ENCODE data around the gene SYT2.

The SYT2 gene

GRCh38 chr1:202658769-202659168 lies 51.5 kb downstream of the SYT2 start:
- Histone ChIP-seq H3K27me3 (ENCODE audit: control insufficient read depth, low read length) (peaks cover 15% of the 10 kb centered on the region), H3K4me3 (ENCODE audit: low read length) (no peak overlapping the region), H4K20me1 (ENCODE audit: control insufficient read depth, insufficient read depth, low read depth, low read length) (no peaks in the 10 kb centered on the region), H3K79me2 (ENCODE audit: control insufficient read depth, low read length) (no peaks in the 10 kb centered on the region), H3K9me3 (ENCODE audit: control insufficient read depth, insufficient read depth, low read length) (no peaks in the 10 kb centered on the region), H3K9me2 (replicated peaks; ENCODE audit: control insufficient read depth, low read length) (no peaks in the 10 kb centered on the region), H3K4me1 (ENCODE audit: control insufficient read depth, low read length) (no peaks in the 10 kb centered on the region), H3K36me3 (ENCODE audit: control insufficient read depth, low read length) (no peaks in the 10 kb centered on the region), H3K4me2 (ENCODE audit: low read length) (no peak overlapping the region), H3K27ac (ENCODE audit: low read depth, low read length) (no peak overlapping the region), H3F3A (ENCODE audit: control insufficient read depth, insufficient read depth) (no peaks in the 10 kb centered on the region)
- TF ChIP-seq EZH2phosphoT487 (IDR thresholded peaks at IDR 0.05; ENCODE audit: borderline replicate concordance, low read length), result no peak
- no peak for TF ChIP-seq CTCF (IDR thresholded peaks at IDR 0.05; ENCODE audit: low read depth, low read length, poor library complexity, severe bottlenecking)

- Histone ChIP-seq H3F3A (ENCODE audit: control insufficient read depth, insufficient read depth) (no peaks in the 10 kb centered on the region), H3K9me3 (ENCODE audit: control insufficient read depth, insufficient read depth, low read length) (no peaks in the 10 kb centered on the region), H4K20me1 (ENCODE audit: control insufficient read depth, insufficient read depth, low read depth, low read length) (no peaks in the 10 kb centered on the region), H3K27ac (ENCODE audit: low read depth, low read length) (no peak overlapping the region), H3K4me2 (ENCODE audit: low read length) (no peak overlapping the region), H3K27me3 (ENCODE audit: control insufficient read depth, low read length) (peaks cover 11% of the 10 kb centered on the region), H3K9me2 (replicated peaks; ENCODE audit: control insufficient read depth, low read length) (no peaks in the 10 kb centered on the region), H3K4me1 (ENCODE audit: control insufficient read depth, low read length) (no peaks in the 10 kb centered on the region), H3K4me3 (ENCODE audit: low read length) (no peak overlapping the region), H3K79me2 (ENCODE audit: control insufficient read depth, low read length) (no peaks in the 10 kb centered on the region), H3K36me3 (ENCODE audit: control insufficient read depth, low read length) (no peaks in the 10 kb centered on the region)
- TF ChIP-seq EZH2phosphoT487 (IDR thresholded peaks at IDR 0.05; ENCODE audit: borderline replicate concordance, low read length), result no peak
- TF ChIP-seq CTCF (IDR thresholded peaks at IDR 0.05; ENCODE audit: low read depth, low read length, poor library complexity, severe bottlenecking), result no peak
These were observed 51.9 kb downstream of the SYT2 start for GRCh38 chr1:202658251-202658759.

- Histone ChIP-seq H3K4me3 (ENCODE audit: low read length) (no peak overlapping the region), H3K27ac (ENCODE audit: low read depth, low read length) (no peak overlapping the region), H3K79me2 (ENCODE audit: control insufficient read depth, low read length) (no peaks in the 10 kb centered on the region), H3K36me3 (ENCODE audit: control insufficient read depth, low read length) (no peaks in the 10 kb centered on the region), H3K4me2 (ENCODE audit: low read length) (no peak overlapping the region), H3K9me3 (ENCODE audit: control insufficient read depth, insufficient read depth, low read length) (no peaks in the 10 kb centered on the region), H3K9me2 (replicated peaks; ENCODE audit: control insufficient read depth, low read length) (no peaks in the 10 kb centered on the region), H3K4me1 (ENCODE audit: control insufficient read depth, low read length) (no peaks in the 10 kb centered on the region), H3F3A (ENCODE audit: control insufficient read depth, insufficient read depth) (no peaks in the 10 kb centered on the region), H3K27me3 (ENCODE audit: control insufficient read depth, low read length) (no peaks in the 10 kb centered on the region), H4K20me1 (ENCODE audit: control insufficient read depth, insufficient read depth, low read depth, low read length) (no peaks in the 10 kb centered on the region)
- no peak for TF ChIP-seq EZH2phosphoT487 (IDR thresholded peaks at IDR 0.05; ENCODE audit: borderline replicate concordance, low read length)
- no peak for TF ChIP-seq CTCF (IDR thresholded peaks at IDR 0.05; ENCODE audit: low read depth, low read length, poor library complexity, severe bottlenecking)
These were observed 53.2 kb downstream of the SYT2 start for GRCh38 chr1:202656951-202657646.

All from DOHH2 (cell line).